PC-9 (cell line): Measurements from ENCODE around the gene CARD11.

Experiments used
- EZH2 ChIP-seq: fragments of 200-600 bp; sonication (generic); IDR thresholded peaks from 2 replicates; pipeline ENCODE4 v1.8.0; 2017; ENCODE audit warnings: antibody characterized with exemption, low read depth
- TF ChIP-seq, protein P1 (sequence below): fragments of 200-600 bp; sonication (generic); conservative IDR thresholded peaks from 2 replicates; pipeline ENCODE4 v1.6.1; 2017; ENCODE audit warnings: mixed run types, antibody characterized with exemption, mild to moderate bottlenecking, moderate library complexity

DNA sequence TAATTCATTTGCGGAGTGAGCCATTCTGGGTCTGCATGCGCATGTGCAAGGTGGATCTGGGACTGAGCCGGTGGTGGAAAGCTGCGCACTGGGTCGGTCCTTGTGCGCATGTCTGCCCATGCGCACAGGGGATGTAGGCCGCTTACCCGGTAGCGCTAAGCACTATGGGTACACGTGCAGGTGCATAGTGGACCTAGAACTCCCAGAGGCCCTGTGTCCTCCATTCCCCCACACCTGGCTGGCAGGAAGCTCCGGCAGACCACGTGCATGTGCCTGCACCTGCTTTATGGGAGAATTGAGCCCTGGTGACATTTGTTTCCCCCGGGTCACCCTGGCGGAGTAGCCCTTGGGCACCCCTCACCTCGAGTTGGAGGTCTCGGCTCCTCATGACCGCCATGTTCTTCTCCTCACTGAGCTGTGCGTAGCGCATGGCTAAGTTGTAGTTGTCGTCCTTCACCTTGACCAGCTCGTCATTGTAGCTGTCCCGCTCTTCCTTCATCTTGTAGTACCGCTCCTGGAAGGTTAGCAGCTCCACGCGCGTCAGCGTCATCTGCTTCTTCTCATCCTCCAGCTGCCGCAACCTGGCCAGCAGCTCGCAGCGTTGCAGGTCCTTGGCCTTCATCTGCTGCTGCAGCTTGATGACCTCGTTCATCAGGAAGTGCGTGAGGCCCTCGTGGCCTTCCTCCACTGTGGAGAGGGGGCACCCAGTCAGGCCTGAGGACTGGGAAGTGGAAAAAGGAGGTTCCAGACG, 99.6 kb downstream of the CARD11 start:
- TF ChIP-seq, protein P1, sequence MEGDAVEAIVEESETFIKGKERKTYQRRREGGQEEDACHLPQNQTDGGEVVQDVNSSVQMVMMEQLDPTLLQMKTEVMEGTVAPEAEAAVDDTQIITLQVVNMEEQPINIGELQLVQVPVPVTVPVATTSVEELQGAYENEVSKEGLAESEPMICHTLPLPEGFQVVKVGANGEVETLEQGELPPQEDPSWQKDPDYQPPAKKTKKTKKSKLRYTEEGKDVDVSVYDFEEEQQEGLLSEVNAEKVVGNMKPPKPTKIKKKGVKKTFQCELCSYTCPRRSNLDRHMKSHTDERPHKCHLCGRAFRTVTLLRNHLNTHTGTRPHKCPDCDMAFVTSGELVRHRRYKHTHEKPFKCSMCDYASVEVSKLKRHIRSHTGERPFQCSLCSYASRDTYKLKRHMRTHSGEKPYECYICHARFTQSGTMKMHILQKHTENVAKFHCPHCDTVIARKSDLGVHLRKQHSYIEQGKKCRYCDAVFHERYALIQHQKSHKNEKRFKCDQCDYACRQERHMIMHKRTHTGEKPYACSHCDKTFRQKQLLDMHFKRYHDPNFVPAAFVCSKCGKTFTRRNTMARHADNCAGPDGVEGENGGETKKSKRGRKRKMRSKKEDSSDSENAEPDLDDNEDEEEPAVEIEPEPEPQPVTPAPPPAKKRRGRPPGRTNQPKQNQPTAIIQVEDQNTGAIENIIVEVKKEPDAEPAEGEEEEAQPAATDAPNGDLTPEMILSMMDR = no peak
- TF ChIP-seq EZH2 = no peak
